ENCODE results near the gene PDCD1.
"Not testable (repeated sequence)": the region's sequence is repeated elsewhere in the genome, so short reads cannot be mapped to it uniquely, and the experiment has no call there.

Gene PDCD1

DNA sequence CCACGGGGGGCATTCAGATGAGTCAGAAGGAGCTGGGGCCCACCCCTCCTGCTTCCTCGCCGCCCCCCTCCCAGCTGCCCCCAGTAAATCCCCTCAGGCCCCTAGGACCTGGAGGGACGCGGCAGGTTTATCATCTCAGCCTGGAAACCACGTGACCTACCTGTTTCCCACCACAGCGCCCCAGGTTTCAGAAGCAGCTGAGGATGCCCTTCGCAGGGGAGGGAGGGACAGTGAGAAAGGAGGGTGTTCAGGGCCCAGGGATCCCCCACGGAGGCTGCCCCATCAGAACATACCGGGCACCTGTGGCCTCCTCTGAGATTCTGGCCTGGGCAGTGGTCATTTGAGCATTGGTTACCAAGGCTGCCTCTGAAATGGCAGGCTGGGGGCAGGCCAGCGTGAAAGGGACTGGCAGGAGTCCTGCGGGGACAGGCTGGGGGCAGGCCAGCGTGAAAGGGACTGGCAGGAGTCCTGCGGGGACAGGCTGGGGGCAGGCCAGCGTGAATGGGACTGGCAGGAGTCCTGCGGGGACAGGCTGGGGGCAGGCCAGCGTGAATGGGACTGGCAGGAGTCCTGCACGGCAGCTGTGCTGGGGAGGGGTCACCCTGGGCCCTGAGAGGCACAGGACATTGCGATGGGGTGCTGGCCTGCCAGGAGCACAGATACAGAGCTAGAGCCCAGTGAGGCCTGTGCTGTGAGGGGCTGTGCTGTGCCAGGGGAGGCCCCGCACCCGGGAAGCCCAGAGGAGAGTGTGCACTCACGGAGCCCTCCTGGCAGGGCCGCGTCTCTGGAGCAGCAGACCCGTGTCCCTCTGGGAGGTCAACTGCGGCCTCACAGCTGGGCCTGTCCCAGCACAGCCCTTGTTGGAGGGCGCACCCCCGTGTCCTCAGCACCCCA is 48.1 kb downstream of the PDCD1 start:
- DNase-seq: peak; percentile 52

DNA sequence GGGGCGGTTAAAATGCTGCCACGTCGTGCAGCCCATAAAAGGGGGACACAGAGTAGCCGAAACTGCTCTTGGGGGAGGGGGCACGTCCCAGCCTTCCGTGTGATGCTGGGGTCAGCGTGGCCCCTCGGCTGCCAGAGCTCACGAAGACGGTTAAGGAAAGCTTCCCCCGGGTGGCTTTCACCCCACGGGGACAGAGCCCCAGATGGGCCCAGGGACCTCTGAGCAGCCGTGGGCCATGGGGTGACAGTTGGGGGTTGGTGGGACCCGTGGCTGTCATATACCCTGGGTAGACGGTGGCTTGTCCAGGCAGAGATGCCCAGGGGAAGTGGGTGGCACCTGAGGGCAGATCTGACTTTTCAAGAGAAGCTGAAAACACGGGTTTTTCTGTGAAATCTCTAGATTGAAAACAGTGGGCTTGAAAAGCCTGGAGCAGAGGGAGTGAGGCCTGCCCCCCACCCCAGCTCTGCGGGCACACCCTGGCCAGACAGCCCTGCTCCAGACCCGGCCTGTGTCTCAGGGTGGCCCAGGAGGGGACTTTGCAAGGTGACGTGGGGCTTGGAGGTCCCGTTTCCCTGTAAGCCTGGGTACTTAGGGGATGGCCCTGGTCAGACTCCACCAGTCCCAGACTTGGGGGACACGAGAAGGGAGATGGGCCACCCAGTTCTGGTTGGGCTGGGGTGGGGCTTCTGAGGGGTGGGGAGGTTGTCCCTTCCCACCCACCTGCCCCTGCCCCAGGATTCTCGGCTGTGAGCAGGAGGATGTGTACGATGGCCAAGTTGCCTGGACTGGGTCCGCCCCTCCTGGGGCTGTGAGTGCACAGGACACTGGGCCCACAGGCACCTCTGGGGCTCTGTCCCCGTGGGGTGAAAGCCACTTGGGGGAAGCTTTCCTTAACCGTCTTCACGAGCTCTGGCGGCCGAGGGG is 49.0 kb downstream of the PDCD1 start:
- DNase-seq: peak; percentile 56

DNA sequence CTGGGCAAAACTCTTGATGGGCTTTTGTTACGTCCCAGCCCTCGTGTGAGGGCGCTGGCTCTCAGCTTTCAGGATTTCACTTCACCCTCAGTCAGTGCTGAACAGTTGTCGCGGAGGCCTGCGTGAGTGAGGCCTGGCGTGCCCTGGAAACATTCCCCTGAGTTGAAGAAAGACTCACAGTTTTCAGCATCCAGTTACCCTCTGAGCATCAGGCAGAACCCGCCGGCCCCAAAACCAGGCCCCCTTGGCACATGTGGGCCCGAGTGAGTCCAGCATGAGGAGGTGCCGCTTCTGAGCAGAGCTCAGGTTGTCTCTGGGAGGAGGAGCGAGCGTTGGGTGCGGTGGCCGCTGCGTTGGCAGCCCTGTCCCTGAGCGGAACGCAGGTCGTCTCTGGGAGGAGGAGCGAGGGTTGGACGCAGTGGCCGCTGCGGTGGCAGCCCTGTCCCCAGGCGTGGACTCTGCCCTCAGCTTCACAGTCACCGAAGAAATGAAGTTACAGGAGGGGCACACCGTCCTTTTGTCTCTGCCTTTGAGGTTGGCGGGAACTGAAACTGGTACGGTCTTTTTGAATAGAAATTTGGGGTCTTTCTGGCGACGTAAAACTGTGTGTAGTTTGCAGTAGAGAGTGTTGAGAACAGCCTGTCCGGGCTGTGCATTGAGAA is 49.8 kb downstream of the PDCD1 start, which contains the start of gene NEU4:
NEU4 (plus strand) TSS at position 473 of the 662 bp plus-strand sequence. CDS start 5,292 bp downstream, outside the sequence.
- DNase-seq: no peak

DNA sequence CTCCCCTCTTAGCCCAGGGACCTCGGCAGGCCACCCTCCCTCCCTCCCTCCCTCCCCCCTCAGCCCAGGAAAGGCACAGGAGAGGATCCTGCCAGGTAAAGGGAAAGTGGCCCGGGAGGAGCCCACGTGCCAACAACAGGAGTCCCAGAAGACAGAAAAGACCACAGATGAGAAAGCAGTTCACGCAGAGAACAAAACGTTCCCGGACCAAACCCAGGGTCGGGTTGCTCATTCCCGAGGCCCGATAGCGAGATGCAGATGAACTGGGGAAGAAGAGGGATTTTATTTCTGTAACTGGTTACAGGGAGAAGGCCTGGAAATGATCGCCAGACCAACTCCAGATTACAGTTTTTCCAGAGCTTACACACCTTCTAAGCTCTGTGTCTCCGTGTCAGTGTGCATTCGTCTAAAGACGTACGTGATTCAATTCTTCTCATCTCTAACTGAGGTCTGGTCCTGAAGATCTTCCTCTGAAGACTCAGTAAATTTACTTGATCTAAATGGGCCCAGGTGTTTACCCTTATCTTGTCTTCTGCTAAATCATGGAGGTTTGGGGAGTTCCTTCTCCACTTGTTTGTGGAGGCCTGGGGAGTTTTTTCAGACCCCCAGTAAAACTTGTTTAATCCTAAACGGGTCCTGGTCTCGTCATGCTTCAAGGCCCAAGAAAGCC is 50.5 kb downstream of the PDCD1 start:
- no peak for DNase-seq

DNA sequence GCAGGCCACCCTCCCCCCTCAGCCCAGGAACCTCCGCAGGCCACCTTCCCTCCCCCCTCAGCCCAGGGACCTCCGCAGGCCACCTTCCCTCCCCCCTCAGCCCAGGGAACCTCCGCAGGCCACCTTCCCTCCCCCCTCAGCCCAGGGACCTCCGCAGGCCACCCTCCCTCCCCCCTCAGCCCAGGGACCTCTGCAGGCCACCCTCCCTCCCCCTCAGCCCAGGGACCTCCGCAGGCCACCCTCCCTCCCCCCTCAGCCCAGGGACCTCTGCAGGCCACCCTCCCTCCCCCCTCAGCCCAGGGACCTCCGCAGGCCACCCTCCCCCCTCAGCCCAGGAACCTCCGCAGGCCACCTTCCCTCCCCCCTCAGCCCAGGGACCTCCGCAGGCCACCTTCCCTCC is 52.5 kb downstream of the PDCD1 start:
- DNase-seq: not testable (repeated sequence)

DNA sequence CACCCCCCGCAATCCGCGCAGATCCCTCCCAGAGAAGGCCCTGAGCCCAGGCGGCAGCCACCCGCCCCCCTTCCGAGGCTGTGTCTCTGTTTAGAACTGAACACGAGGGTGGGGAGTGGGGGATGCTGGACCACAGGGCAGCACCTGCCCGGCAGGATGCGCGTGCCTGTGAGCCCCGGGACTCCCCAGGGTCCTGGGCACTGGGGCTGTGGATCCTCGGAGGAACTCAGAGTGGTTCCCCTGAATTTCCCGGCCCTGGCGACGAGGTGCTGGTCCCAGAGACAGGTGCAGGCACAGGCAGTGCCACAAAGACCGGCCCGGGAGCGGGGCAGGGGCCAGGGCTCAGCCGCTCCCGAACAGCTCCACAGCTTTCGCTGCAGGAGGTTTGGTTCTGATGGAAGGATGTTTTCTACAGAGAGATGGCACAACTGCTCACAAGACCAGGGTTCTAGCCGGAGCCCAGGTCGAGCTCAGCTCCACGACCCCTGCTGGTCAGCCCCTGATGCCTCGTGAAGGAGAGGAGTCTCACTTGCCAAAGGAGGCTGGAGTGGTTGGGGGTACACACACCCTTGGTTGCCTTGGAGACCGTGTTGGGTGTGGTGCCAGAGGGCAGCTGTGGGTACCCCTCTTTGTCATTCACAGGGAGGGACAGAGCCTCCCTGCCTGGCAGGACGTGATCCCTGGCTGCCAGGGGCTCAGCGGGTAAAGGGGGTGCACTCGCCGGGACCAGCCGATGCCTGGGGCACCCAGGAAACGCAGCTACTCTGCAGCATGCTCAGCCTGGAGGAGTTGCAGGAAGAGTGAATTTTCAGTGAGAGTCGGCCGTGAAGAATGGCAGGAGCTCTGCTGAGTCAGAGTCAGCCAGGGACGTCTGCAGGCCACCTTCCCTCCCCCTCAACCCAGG is 54.1 kb downstream of the PDCD1 start:
- DNase-seq: peak; percentile 80

DNA sequence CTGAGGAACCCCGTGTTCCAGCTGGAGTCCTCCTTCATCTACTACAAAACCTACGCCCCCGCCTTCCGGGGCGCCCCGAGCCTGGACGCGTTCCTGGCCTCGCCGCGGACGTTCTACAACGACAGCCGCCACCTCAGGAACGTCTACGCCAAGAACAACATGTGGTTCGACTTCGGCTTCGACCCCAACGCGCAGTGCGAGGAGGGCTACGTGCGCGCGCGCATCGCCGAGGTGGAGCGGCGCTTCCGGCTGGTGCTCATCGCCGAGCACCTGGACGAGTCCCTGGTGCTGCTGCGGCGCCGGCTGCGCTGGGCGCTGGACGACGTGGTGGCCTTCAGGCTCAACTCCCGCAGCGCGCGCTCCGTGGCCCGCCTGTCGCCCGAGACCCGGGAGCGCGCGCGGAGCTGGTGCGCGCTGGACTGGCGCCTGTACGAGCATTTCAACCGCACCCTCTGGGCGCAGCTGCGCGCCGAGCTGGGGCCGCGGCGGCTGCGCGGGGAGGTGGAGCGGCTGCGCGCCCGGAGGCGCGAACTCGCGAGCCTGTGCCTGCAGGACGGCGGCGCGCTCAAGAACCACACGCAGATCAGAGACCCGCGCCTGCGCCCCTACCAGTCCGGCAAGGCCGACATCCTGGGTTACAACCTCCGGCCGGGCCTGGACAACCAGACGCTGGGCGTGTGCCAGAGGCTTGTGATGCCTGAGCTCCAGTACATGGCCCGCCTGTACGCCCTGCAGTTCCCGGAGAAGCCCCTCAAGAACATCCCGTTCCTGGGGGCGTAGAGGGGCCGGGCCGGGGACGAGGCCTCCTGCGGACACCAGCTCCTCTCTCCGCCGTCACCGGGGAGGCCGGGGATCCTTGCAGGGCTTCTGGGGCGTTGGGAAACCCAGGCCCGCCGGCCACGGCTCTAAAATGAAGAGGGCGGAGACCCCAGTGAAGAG is 55.0 kb downstream of the PDCD1 start:
- peak; percentile 83 for DNase-seq

DNA sequence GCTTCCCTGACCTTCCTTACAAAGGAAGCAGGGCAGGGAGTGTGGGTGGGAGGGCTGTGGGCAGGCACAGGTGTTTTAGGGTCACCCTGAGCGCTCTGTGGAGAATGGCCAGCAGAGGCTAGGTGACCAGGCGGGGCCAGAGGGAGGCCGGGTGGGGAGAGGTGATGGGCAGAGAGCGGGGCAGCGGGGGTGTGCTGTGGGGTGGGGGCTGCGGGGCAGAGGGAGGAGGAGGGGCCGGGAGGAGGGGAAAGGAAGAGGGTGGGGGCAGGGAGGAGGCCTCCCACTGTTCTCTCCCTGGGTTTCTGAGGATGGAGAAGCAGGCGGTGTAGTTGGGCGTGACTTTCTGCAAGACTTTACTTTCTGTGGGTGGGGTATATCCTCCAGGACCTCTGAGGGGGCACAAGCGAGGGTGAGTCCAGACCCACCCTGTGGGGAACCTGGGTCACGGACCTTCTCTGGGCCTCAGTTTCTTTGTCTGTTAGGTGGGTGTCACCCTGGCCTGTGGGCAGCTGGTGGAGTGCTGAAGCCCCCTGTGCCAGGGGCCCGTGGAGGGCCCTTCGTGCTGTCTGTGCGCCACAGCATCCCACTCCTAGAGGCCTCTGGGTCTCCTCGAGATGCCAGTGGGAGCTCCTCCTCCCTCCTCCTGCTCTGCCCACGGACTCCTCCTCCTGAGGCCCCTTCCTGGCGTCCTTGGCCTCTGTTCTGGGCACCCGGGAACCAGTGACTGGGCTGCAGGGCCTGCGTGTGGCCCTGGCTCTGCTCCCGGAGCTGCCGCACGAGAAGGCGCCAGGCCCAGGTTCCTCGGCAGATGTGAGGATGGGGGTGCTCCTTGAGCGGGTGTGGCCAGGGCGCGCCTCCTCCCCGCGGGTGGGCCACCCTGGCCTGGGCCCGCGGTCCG is 56.0 kb downstream of the PDCD1 start:
- DNase-seq: peak; percentile 56

DNA sequence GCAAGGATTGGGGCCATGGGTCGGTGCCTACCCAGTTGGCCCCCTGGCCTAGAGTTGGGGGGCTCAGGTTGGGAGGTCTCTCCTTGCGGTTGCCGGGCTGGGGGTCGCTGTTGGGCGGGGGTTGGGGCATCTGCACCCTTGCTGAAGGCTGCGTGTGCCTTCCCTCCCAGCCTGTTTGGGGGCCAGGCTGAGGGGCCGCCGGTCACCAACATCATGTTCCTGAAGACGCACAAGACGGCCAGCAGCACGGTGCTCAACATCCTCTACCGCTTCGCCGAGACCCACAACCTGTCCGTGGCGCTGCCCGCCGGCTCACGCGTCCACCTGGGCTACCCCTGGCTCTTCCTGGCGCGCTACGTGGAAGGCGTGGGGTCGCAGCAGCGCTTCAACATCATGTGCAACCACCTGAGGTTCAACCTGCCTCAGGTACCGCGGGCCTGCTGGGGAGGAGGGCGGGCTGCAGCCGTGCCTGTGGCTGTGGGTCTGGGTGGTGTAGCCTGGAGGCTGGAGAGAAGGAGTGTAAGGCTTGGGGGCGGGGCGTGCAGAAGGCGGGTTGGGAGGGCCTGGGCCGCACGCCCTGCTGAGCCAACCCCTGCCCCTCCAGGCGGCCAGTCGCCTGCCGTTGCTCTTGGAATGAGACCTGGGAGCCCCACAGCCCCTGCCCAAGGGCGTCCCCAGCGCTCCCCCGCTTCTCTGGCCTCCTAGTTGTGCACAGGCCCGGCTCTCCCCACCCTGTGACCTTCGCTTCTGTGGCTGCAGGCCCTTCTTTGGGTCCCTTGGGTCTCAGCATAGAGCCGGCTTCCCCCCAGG is 56.9 kb downstream of the PDCD1 start:
- peak; percentile 55 for DNase-seq

DNA sequence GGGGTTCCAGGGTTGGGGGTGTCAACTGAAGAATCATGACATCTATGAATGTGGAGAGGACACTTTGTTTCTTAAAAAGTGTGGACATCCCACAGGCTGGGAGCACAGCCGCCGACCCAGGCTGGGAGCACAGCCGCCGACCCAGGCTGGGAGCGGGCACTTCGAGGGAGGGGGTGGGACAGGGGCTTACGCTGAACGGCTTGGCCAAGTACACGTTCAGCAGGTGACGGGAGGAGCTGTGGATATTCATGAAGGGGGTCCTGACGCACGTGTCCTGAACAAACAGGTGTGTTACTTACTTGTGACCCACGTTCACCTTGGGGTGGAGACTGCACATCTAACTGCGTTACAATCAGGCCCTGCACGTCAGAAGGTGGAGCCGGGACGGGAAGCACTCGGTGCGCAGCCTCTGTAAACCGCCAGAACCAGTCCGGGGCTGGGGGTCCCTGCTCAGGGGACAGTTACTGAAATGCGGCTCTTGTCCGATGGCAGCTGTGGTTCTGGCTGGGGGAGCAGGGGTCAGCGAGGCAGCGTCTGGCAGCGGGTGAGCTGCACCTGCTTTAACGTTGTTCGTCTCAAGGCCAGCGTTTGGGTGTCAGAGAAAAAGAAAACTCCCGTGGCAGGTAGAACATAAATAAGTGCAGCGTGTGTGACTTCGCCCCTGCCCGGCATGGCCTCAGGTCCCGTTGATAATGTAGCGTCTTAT is 58.3 kb downstream of the PDCD1 start:
- not testable (repeated sequence) for DNase-seq
